Thyroid gland (tissue), 4 donors: ENCODE results near the gene DOCK6. TPM values are rescaled to one million over a fixed set of nuclear protein-coding genes. Genes with fewer than 3 reads are reported as not detected.

Source experiments
- DNase-seq, 2 donors: peaks; one replicate each; pipeline ENCODE4 v3.0.0-alpha.2; 2019
- H3K27ac ChIP-seq, 3 donors: fragments of 200-600 bp; sonication (generic); 1 replicate in 2 of 3; 2 replicates in 1 of 3; pipeline ENCODE4 v1.5.1; 2016 to 2019; ENCODE audit warnings: mild to moderate bottlenecking in 1 of 3, moderate library complexity in 1 of 3
- H3K27me3 ChIP-seq: fragments of 200-600 bp; sonication (generic); one replicate; pipeline ENCODE4 v1.5.1; 2019
- H3K36me3 ChIP-seq, 2 donors: fragments of 200-600 bp; sonication (generic); one replicate each; pipeline ENCODE4 v1.5.1; 2016 to 2019
- H3K4me1 ChIP-seq, 2 donors: fragments of 200-600 bp; sonication (generic); one replicate each; pipeline ENCODE4 v1.5.1; 2017 to 2019
- H3K4me3 ChIP-seq, 3 donors: fragments of 200-600 bp; sonication (generic); replicated peaks in 1 of 3; 1 replicate in 2 of 3; 2 replicates in 1 of 3; pipeline ENCODE4 v1.5.1; 2016; ENCODE audit warnings: mild to moderate bottlenecking in 1 of 3
- H3K9me3 ChIP-seq: fragments of 200-600 bp; sonication (generic); one replicate; pipeline ENCODE4 v1.5.1; 2017
- CTCF ChIP-seq, 6 experiments: fragments of 200-600 bp in 3 of 6; fragments of 450-650 bp in 3 of 6; sonication (generic) in 3 of 6; IDR thresholded peaks; one replicate each; pipeline ENCODE4 v1.5.1; 2016 to 2019; ENCODE audit warnings: antibody characterized with exemption in 6 of 6, mild to moderate bottlenecking in 2 of 6, inconsistent platforms in 1 of 6, moderate library complexity in 1 of 6
- POLR2A ChIP-seq, 2 donors: fragments of 450-650 bp; IDR thresholded peaks; one replicate each; pipeline ENCODE4 v1.6.1; 2017; ENCODE audit warnings: antibody characterized with exemption in 2 of 2, mild to moderate bottlenecking in 2 of 2, moderate library complexity in 1 of 2
- WGBS, 2 donors: methylation state at CpG; one replicate each; pipeline ENCODE4 v1.1.5; 2017; 5-methylcytosine and 5-hydroxymethylcytosine counted together
- intact Hi-C: fragments of 100-400 bp; cut with DNase I; formaldehyde crosslinking; loops from one replicate; pipeline ENCODE4 v1.15.1; 2023
- total RNA-seq, 4 donors: library from RNA; depleted of rRNA; stranded (reverse); fragments of >200 nt; gene quantifications; one replicate each; pipeline ENCODE4 v1.2.3, GENCODE V29; 2016

The DOCK6 gene
- total RNA-seq, 4 donors from 2014 or later, result 41.4 to 156 (median 58.1) TPM

- no peak overlapping the region for H3K27ac ChIP-seq
- peaks cover 34 to 41% of the 10 kb centered on the region in 2 donors for H3K36me3 ChIP-seq
These were observed 37.9 kb downstream of the DOCK6 start for GRCh38 chr19:11224429-11224828.

GRCh38 chr19:11223200-11223599, 39.1 kb downstream of the DOCK6 start:
- Histone ChIP-seq H3K9me3 (no peaks in the 10 kb centered on the region), H3K27ac (no peak overlapping the region), H3K36me3 (peaks cover 30 to 41% of the 10 kb centered on the region in 2 donors), H3K27me3 (no peaks in the 10 kb centered on the region), H3K4me3 (no peak overlapping the region), H3K4me1 (no peaks in the 10 kb centered on the region)
- WGBS, 2 donors, result 94 to 96% methylated on average over 3 of the region's 3 CpGs
- intact Hi-C loops, result no loop called here
- DNase-seq, result no peak
- TF ChIP-seq POLR2A (IDR thresholded peaks at IDR 0.05) (no peak), CTCF (IDR thresholded peaks at IDR 0.05) (no peak)

More at GRCh38 chr19:11224429-11224828, 37.9 kb downstream of the DOCK6 start:
- Histone ChIP-seq H3K4me3 (no peak overlapping the region), H3K9me3 (no peaks in the 10 kb centered on the region), H3K4me1 (no peaks in the 10 kb centered on the region), H3K27me3 (no peaks in the 10 kb centered on the region)
- DNase-seq, result no peak
- intact Hi-C loops, result no loop called here
- 96 to 97% methylated on average over 6 to 7 of the region's 7 CpGs for WGBS, 2 donors
- TF ChIP-seq POLR2A (IDR thresholded peaks at IDR 0.05) (no peak), CTCF (IDR thresholded peaks at IDR 0.05) (no peak)

GRCh38 chr19:11221082-11221598, 41.2 kb downstream of the DOCK6 start:
- DNase-seq, result no peak
- no peaks in the 10 kb centered on the region for H3K9me3 ChIP-seq
- intact Hi-C loops, result no loop called here
- H3K4me3 ChIP-seq, result no peak overlapping the region
- no peaks in the 10 kb centered on the region for H3K27me3 ChIP-seq
- H3K27ac ChIP-seq, result no peak overlapping the region
- H3K4me1 ChIP-seq, result no peaks in the 10 kb centered on the region
- 98 to 100% methylated on average over 3 of the region's 3 CpGs for WGBS, 2 donors
- H3K36me3 ChIP-seq, result peaks cover 35 to 45% of the 10 kb centered on the region in 2 donors
- TF ChIP-seq CTCF (IDR thresholded peaks at IDR 0.05), result no peak
- TF ChIP-seq POLR2A (IDR thresholded peaks at IDR 0.05), result no peak

GRCh38 chr19:11214387-11214786, 47.9 kb downstream of the DOCK6 start:
- Histone ChIP-seq H3K9me3 (no peaks in the 10 kb centered on the region), H3K4me1 (no peaks in the 10 kb centered on the region), H3K27me3 (no peaks in the 10 kb centered on the region), H3K4me3 (no peak overlapping the region), H3K27ac (no peak overlapping the region), H3K36me3 (peaks cover 45 to 50% of the 10 kb centered on the region in 2 donors)
- 94 to 95% methylated on average over 6 of the region's 6 CpGs for WGBS, 2 donors
- no peak for DNase-seq
- no peak for TF ChIP-seq POLR2A (IDR thresholded peaks at IDR 0.05)
- no peak for TF ChIP-seq CTCF (IDR thresholded peaks at IDR 0.05)
- intact Hi-C loops, result no loop called here

GRCh38 chr19:11210656-11210928, 51.7 kb downstream of the DOCK6 start:
- intact Hi-C loops, result no loop called here
- H3K4me3 ChIP-seq, result no peak overlapping the region
- H3K27ac ChIP-seq, result no peak overlapping the region
- 97 to 100% methylated on average over 1 of the region's 1 CpG for WGBS, 2 donors
- TF ChIP-seq CTCF (IDR thresholded peaks at IDR 0.05) (no peak), POLR2A (IDR thresholded peaks at IDR 0.05) (no peak)
- peaks cover 39 to 44% of the 10 kb centered on the region in 2 donors for H3K36me3 ChIP-seq
- H3K27me3 ChIP-seq, result no peaks in the 10 kb centered on the region
- no peaks in the 10 kb centered on the region for H3K4me1 ChIP-seq
- no peaks in the 10 kb centered on the region for H3K9me3 ChIP-seq
- no peak for DNase-seq
